DOHH2 (cell line): ENCODE results near the gene PTGES3.

Experiments used
- H3F3A ChIP-seq: fragments of 200-600 bp; sonication (generic), shearing (Covaris generic); 2 replicates; pipeline ENCODE4 v1.6.0; 2016; ENCODE audit warnings: antibody characterized with exemption, mild to moderate bottlenecking; ENCODE audit not compliant: control insufficient read depth, insufficient read depth
- H3K27ac ChIP-seq: fragments of 200-600 bp; sonication (generic); 2 replicates; pipeline ENCODE4 v1.5.1; 2014; ENCODE audit warnings: low read depth, mild to moderate bottlenecking, low read length, moderate library complexity
- H3K27me3 ChIP-seq: fragments of 200-600 bp; sonication (generic); 2 replicates; pipeline ENCODE4 v1.6.1; 2014; ENCODE audit warnings: mild to moderate bottlenecking, low read length, mixed read lengths; ENCODE audit not compliant: control insufficient read depth
- H3K36me3 ChIP-seq: fragments of 200-600 bp; sonication (generic); 2 replicates; pipeline ENCODE4 v1.6.1; 2014; ENCODE audit warnings: mild to moderate bottlenecking, low read length, moderate library complexity, mixed read lengths; ENCODE audit not compliant: control insufficient read depth
- H3K4me1 ChIP-seq: fragments of 200-600 bp; sonication (generic); 2 replicates; pipeline ENCODE4 v1.6.1; 2014; ENCODE audit warnings: mild to moderate bottlenecking, low read length, mixed read lengths; ENCODE audit not compliant: control insufficient read depth
- H3K4me2 ChIP-seq: fragments of 200-600 bp; sonication (generic); 2 replicates; pipeline ENCODE4 v1.6.0; 2014; ENCODE audit warnings: mild to moderate bottlenecking, low read length, moderate library complexity
- H3K4me3 ChIP-seq: fragments of 200-600 bp; sonication (generic); 2 replicates; pipeline ENCODE4 v1.5.1; 2014; ENCODE audit warnings: mild to moderate bottlenecking, low read length, mixed read lengths
- H3K79me2 ChIP-seq: fragments of 200-600 bp; sonication (generic); 2 replicates; pipeline ENCODE4 v1.6.1; 2014; ENCODE audit warnings: mild to moderate bottlenecking, low read length, mixed read lengths; ENCODE audit not compliant: control insufficient read depth
- H3K9me2 ChIP-seq: fragments of 200-600 bp; sonication (generic); replicated peaks from 2 replicates; pipeline ENCODE4 v1.6.1; 2014; ENCODE audit warnings: mild to moderate bottlenecking, low read length, mixed read lengths; ENCODE audit not compliant: control insufficient read depth
- H3K9me3 ChIP-seq: fragments of 200-600 bp; sonication (generic); 2 replicates; pipeline ENCODE4 v1.6.1; 2014; ENCODE audit warnings: antibody characterized with exemption, low read length, mixed read lengths; ENCODE audit not compliant: control insufficient read depth, insufficient read depth
- H4K20me1 ChIP-seq: fragments of 200-600 bp; sonication (generic); 2 replicates; pipeline ENCODE4 v1.6.0; 2014; ENCODE audit warnings: low read depth, mild to moderate bottlenecking, antibody characterized with exemption, low read length, moderate library complexity; ENCODE audit not compliant: control insufficient read depth, insufficient read depth
- CTCF ChIP-seq: fragments of 200-600 bp; sonication (generic); IDR thresholded peaks from one replicate; pipeline ENCODE4 v1.5.1; 2014; ENCODE audit warnings: antibody characterized with exemption, mild to moderate bottlenecking, low read depth, low read length; ENCODE audit not compliant: poor library complexity, severe bottlenecking
- EZH2phosphoT487 ChIP-seq: fragments of 200-600 bp; sonication (generic); IDR thresholded peaks from 2 replicates; pipeline ENCODE4 v1.6.1; 2017; ENCODE audit warnings: borderline replicate concordance, mild to moderate bottlenecking, antibody characterized with exemption, low read length, moderate library complexity, mixed read lengths

The PTGES3 gene

GRCh38 chr12:56622535-56622934 lies 65.5 kb downstream of the PTGES3 start:
- no peaks in the 10 kb centered on the region for H3K27me3 ChIP-seq
- peaks cover 61% of the 10 kb centered on the region for H3K36me3 ChIP-seq
- H3K4me1 ChIP-seq, result peaks cover 11% of the 10 kb centered on the region
- no peak overlapping the region for H3K4me2 ChIP-seq
- H4K20me1 ChIP-seq, result peaks cover 8% of the 10 kb centered on the region
- TF ChIP-seq CTCF (no peak), EZH2phosphoT487 (no peak)
- no peaks in the 10 kb centered on the region for H3F3A ChIP-seq
- H3K9me3 ChIP-seq, result no peaks in the 10 kb centered on the region
- H3K9me2 ChIP-seq, result no peaks in the 10 kb centered on the region
- no peak overlapping the region for H3K4me3 ChIP-seq
- no peak overlapping the region for H3K27ac ChIP-seq
- H3K79me2 ChIP-seq, result peaks cover 98% of the 10 kb centered on the region

GRCh38 chr12:56616925-56617324 lies 71.2 kb downstream of the PTGES3 start:
- Histone ChIP-seq H3K9me3 (no peaks in the 10 kb centered on the region), H3K4me1 (no peaks in the 10 kb centered on the region), H3K27me3 (no peaks in the 10 kb centered on the region), H4K20me1 (peaks cover 6% of the 10 kb centered on the region; the same call in 1 of the 2 replicates), H3K36me3 (peaks cover 81% of the 10 kb centered on the region), H3K4me3 (no peak overlapping the region), H3K4me2 (no peak overlapping the region), H3K9me2 (no peaks in the 10 kb centered on the region), H3F3A (no peaks in the 10 kb centered on the region), H3K27ac (no peak overlapping the region), H3K79me2 (peaks cover 53% of the 10 kb centered on the region)
- TF ChIP-seq CTCF (no peak), EZH2phosphoT487 (no peak)

GRCh38 chr12:56616244-56616643 lies 71.8 kb downstream of the PTGES3 start:
- H3K4me3 ChIP-seq, result no peak overlapping the region
- H3K9me2 ChIP-seq, result no peaks in the 10 kb centered on the region
- no peaks in the 10 kb centered on the region for H3F3A ChIP-seq
- no peak overlapping the region for H3K4me2 ChIP-seq
- H3K79me2 ChIP-seq, result peaks cover 46% of the 10 kb centered on the region
- peaks cover 83% of the 10 kb centered on the region for H3K36me3 ChIP-seq
- no peak overlapping the region for H3K27ac ChIP-seq
- H4K20me1 ChIP-seq, result peaks cover 1% of the 10 kb centered on the region; the same call in 1 of the 2 replicates
- no peaks in the 10 kb centered on the region for H3K27me3 ChIP-seq
- no peak for TF ChIP-seq CTCF
- TF ChIP-seq EZH2phosphoT487, result no peak
- no peaks in the 10 kb centered on the region for H3K4me1 ChIP-seq
- no peaks in the 10 kb centered on the region for H3K9me3 ChIP-seq

- Histone ChIP-seq H4K20me1 (no peaks in the 10 kb centered on the region), H3K4me1 (no peaks in the 10 kb centered on the region)
Measured at GRCh38 chr12:56614627-56615026, 73.5 kb downstream of the PTGES3 start.

More at GRCh38 chr12:56614627-56615026, 73.5 kb downstream of the PTGES3 start:
- Histone ChIP-seq H3K79me2 (peaks cover 30% of the 10 kb centered on the region), H3K9me3 (no peaks in the 10 kb centered on the region), H3K4me3 (no peak overlapping the region), H3K27me3 (no peaks in the 10 kb centered on the region), H3K27ac (no peak overlapping the region), H3K36me3 (peaks cover 87% of the 10 kb centered on the region), H3F3A (no peaks in the 10 kb centered on the region), H3K4me2 (no peak overlapping the region), H3K9me2 (no peaks in the 10 kb centered on the region)
- TF ChIP-seq CTCF (no peak), EZH2phosphoT487 (no peak)
